ENCODE measurements around the gene NDEL1.

Gene NDEL1

GRCh38 chr17:8453326-8453725, 17.6 kb downstream of the NDEL1 start:
- TF ChIP-seq CTCF (IDR thresholded peaks at IDR 0.05; ENCODE audit: insufficient read depth, low read depth, low read length, missing control alignments), result no peak

DNA sequence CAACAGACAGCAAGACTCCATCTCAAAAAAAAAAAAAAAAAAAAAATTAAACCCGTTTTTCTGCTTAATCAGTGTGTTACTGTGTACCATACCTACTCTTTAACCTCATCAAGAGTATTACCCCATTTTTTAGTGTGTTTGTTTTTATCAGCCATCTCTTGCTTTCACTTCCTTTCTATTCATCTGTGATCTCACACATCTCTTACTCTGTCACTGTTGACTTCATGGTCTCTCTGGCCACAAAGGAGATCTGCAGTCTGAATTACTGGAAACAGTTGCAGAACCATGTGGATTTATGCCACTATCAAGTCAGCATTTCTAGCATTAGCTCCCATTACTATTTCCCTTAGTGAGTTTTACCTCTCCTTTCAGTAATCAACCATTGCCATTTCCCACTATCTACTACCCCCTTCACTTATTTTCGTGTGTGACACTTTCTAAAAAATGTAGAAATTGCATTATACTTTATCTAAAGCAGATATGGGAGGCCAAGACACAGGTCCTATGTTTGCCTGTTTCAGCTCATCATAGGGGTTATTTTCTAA, 20.1 kb downstream of the NDEL1 start:
- no peak for TF ChIP-seq CTCF (IDR thresholded peaks at IDR 0.05; ENCODE audit: insufficient read depth, low read depth, low read length, missing control alignments)
- no peak overlapping the region for H3K4me3 ChIP-seq (ENCODE audit: low read length)

More at GRCh38 chr17:8453326-8453725, 17.6 kb downstream of the NDEL1 start:
- H3K4me3 ChIP-seq (ENCODE audit: low read length), result no peak overlapping the region
- DNase-seq (ENCODE audit: low read depth), result no peak

GRCh38 chr17:8458128-8458527, 22.4 kb downstream of the NDEL1 start:
- H3K4me3 ChIP-seq (ENCODE audit: low read length), result no peak overlapping the region
- TF ChIP-seq CTCF (IDR thresholded peaks at IDR 0.05; ENCODE audit: insufficient read depth, low read depth, low read length, missing control alignments), result no peak
- no peak for DNase-seq (ENCODE audit: low read depth)

More for the DNA sequence above, 20.1 kb downstream of the NDEL1 start:
- DNase-seq (ENCODE audit: low read depth), result no peak

DNA sequence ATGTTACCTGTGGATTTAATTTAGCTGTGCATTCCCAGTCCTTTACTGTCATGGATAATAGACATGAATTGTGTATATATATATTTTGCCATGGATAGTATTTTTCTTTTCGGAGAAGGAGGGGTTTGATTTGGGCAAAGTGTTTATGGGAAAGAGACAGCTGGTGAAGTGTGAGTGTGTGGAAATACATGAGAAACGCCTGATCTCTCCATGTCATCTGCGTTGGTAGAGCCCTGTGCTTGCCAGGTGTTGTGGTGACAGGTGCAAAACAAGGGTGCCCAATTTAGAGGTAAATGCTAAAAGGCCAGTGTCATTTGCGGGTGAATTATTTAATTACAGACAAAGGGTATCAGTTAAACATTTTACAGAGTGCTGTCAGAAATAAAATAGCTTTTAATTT, 23.4 kb downstream of the NDEL1 start:
- no peak for DNase-seq (ENCODE audit: low read depth)
- no peak overlapping the region for H3K4me3 ChIP-seq (ENCODE audit: low read length)
- no peak for TF ChIP-seq CTCF (IDR thresholded peaks at IDR 0.05; ENCODE audit: insufficient read depth, low read depth, low read length, missing control alignments)

GRCh38 chr17:8459831-8460230, 24.1 kb downstream of the NDEL1 start:
- DNase-seq (ENCODE audit: low read depth), result no peak
- no peak overlapping the region for H3K4me3 ChIP-seq (ENCODE audit: low read length)
- no peak for TF ChIP-seq CTCF (IDR thresholded peaks at IDR 0.05; ENCODE audit: insufficient read depth, low read depth, low read length, missing control alignments)

DNA sequence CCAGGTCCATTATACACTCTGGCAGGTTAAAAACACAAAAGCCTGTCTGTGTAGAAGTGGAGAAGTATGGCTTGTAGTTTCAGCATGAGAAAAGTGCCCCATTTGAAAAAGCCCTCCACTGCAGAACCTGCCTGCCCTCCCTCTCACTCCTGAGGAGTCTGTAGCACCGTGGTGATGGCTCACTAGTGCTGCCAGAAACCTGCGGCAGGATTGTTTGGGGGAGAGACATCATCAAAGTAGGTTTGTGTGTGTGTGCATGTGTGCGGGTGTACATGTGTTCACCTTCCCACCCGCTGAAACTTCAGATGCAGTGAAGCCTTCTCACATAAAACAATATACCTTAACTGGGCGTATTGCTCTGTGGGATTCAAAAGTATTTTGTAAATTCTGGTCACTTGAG, 26.9 kb downstream of the NDEL1 start:
- no peak for TF ChIP-seq CTCF (IDR thresholded peaks at IDR 0.05; ENCODE audit: insufficient read depth, low read depth, low read length, missing control alignments)
- no peak for DNase-seq (ENCODE audit: low read depth)
- H3K4me3 ChIP-seq (ENCODE audit: low read length), result no peak overlapping the region

DNA sequence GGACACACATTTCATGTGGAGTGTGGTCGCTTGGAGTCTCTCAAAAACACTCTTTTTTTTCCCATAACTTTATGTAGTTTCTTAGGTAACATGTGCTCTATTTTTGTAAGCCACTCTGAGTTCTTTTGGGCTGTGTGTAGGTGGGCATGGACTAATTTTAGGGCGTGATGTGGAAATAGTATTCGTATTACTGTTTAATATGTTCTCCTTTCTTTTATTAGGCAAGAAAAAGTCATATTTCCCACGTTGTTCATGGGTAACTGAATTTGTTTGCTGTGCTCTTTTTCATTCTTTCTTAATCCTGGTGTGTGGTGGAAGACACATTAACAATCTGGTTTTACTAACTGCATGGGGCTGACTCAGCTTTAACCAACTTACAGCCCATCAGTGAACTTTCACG, 27.4 kb downstream of the NDEL1 start:
- no peak for TF ChIP-seq CTCF (IDR thresholded peaks at IDR 0.05; ENCODE audit: insufficient read depth, low read depth, low read length, missing control alignments)
- no peak overlapping the region for H3K4me3 ChIP-seq (ENCODE audit: low read length)
- DNase-seq (ENCODE audit: low read depth), result peak; percentile 22
